ENCODE data around the gene SYTL3.

Gene SYTL3

DNA sequence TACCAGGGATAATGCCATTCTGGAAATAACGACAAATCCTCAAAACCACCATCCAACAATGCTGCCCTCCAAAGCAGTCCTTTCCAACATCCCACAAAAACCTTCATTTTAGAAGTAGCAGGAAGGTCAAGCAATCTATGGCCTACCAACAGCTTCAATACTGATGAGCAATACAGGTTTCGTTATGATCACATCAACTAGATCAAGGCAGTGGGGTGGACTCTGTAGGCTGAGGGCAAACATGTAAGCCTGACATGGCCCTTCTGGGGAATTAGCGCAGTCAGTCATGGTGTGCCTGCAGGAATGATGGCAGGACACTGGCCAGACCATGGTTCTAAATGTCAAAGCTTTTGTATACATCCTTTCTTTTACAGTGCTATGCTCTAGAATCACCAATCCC lies 127.7 kb downstream of the SYTL3 start:
- no peak for ATAC-seq
- Mint-ChIP-seq H3K9me3 (no peaks in the 10 kb centered on the region), H3K27ac (peak overlapping the region; percentile 3), H3K36me3 (peaks cover 75% of the 10 kb centered on the region), H3K4me3 (no peak overlapping the region), H3K4me1 (peaks cover 35% of the 10 kb centered on the region), H3K27me3 (no peaks in the 10 kb centered on the region)

DNA sequence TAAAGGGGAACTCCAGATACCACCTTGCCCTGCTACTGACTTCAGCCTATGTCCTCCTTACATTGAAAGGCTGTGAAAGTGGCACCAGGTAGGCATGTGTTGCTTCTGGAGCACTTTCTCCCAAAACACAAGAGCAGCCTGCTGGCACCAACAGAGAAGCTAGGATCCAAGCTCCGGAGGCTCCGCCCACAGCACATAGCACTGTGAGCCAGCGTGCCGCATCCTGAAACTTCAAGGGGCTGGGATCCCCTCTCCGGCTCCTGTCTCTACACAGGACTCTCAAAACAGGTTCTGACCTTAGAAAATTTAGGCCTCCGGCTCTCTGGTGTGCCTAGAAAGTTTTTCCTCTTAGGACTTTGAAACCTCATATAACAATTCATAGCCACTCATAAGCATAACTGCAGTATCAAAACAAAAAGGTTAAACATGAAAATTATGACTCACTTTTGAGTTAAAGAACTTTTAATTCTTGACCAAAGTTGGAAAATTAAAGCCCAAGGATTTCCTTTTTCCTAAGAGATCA lies 128.2 kb downstream of the SYTL3 start:
- no peak overlapping the region for H3K4me3 Mint-ChIP-seq
- H3K9me3 Mint-ChIP-seq: no peaks in the 10 kb centered on the region
- H3K27ac Mint-ChIP-seq: peak overlapping the region; percentile 3
- no peak for ATAC-seq
- H3K27me3 Mint-ChIP-seq: no peaks in the 10 kb centered on the region
- H3K36me3 Mint-ChIP-seq: peaks cover 75% of the 10 kb centered on the region
- peaks cover 35% of the 10 kb centered on the region for H3K4me1 Mint-ChIP-seq

DNA sequence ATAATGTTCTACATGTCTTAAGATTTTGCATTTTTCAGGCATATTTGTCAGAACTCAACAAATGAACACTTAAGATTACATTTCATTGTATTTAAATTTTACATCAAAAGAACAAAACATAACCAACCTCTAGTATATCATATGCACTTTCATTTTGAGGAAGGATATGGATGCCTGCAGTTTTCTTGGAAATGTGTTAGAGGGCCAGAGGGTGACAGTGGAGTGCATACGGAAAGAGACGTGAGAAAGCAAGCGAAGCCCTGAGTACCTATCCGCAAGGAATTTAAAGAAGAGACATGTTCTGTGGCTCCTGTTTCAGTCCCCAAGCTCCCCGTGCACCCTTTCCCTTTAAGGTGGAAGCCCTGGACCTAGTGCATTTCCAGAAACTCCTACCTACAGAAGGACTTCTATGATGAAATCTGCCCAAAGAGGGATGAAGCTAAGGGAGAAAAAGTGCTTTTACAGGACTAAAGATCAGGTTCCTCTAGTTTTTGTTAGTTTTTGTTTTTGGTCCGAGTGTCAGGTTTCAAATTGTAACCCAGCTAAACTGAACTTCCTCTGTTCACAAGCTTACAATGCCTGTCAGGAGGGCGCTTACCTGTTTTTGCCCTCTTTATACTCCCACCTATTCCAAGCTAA lies 130.5 kb downstream of the SYTL3 start:
- no peaks in the 10 kb centered on the region for H3K9me3 Mint-ChIP-seq
- H3K4me1 Mint-ChIP-seq: peaks cover 35% of the 10 kb centered on the region
- peaks cover 83% of the 10 kb centered on the region for H3K36me3 Mint-ChIP-seq
- no peaks in the 10 kb centered on the region for H3K27me3 Mint-ChIP-seq
- no peak overlapping the region for H3K27ac Mint-ChIP-seq
- H3K4me3 Mint-ChIP-seq: no peak overlapping the region
- ATAC-seq: no peak

DNA sequence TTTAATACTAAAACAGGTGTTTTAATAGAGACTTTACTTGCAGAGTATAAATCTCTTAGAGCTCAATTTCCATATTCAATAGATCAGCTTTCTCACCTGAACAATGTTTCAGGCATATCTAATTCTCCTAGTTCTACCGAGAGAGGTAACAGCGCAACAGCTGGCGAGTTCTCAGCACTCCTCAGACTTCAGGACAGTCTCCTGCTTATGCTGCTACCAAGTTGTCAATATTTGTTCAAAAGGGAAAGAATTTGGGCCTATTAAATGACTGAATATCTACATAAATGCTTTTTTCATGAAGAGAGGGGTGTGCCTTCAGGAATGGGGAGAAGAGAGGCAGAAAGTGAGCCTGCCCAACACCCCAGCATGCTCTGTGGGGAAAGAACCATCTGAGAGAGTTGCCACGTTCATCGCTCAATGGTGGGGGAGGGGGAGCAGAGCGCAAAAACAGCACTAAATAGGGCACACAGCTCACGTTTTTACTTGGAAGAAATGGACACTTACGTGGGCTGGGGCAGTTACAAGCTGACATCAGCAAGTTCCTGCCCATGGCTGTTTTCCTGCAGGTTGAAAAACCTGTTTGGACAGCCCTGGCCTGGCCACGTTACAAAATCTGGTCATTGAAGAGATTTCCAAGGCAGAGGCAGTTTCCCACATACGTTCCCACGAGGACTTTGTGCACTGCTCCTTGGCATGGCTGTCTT lies 131.3 kb downstream of the SYTL3 start:
- Mint-ChIP-seq H3K27ac (no peak overlapping the region), H3K4me1 (peaks cover 35% of the 10 kb centered on the region), H3K36me3 (peaks cover 87% of the 10 kb centered on the region), H3K27me3 (no peaks in the 10 kb centered on the region), H3K4me3 (no peak overlapping the region), H3K9me3 (no peaks in the 10 kb centered on the region)
- no peak for ATAC-seq

DNA sequence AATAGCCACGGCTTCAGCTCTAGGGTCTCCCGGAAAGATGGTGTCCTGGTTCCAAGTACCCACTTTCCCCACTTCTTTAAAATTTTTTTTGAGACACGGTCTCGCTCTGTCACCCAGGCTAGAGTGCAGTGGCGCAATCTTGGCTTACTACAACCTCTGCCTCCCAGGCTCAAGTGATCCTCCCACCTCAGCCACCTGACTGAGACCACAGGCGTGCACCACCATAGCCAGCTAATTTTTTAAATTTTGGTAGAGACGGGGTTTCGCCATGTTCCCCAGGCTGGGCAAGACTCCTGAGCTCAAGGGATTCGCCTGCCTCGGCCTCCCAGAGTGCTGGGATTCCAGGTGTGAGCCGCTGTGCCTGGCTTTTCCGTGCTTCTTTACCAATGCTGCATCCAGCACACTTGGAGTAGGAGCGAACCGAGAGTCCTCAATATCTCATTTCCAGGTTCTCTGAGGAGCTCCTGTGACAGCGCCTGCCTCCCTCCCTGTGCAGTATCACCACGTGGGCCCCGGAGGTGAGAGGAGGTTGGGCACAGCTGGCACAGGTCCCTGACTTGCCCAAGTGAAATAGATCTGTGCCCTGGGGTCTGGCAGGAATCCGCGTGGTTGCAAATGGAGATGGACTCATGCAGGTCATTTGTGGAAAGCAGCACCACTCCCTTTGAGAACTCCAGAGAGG lies 132.0 kb downstream of the SYTL3 start:
- H3K36me3 Mint-ChIP-seq: peaks cover 89% of the 10 kb centered on the region
- H3K4me3 Mint-ChIP-seq: no peak overlapping the region
- no peak overlapping the region for H3K27ac Mint-ChIP-seq
- no peaks in the 10 kb centered on the region for H3K9me3 Mint-ChIP-seq
- H3K4me1 Mint-ChIP-seq: peaks cover 33% of the 10 kb centered on the region
- H3K27me3 Mint-ChIP-seq: no peaks in the 10 kb centered on the region
- no peak for ATAC-seq

DNA sequence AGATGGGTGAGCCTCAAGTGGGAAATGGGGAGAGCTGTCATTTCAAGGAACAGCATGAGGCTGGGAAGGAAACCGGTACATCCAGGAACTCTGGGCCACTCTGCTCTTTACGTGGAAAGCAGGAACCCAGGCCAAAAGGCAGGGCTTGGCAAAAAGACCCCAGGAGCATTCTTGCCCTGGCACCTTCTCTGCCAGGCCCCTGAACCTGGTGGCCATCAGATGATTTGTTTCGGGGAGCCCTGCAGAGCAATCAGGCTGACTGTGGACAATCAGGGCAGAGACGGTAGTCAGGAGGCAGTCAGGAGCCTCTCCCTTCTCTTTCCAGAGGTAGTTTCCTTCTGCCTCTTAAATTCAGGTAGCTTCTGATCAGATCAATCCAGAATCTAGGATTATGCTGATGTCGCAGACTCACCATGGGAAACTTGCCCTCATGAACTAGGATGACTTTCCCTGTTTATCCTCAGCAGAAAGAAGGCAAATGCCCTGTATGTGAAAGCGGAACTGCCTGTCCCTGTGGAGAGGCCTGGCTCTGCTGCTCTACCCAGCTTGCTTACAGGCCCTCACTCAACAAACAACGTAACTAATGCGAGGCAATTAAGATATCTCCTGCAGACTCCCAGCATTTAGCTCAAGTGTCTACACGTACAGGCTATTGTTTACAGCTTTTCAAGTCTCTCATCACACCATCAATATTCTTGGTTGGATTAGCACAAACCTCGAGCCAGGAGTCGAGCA lies 132.7 kb downstream of the SYTL3 start:
- Mint-ChIP-seq H3K27me3 (no peaks in the 10 kb centered on the region), H3K36me3 (peaks cover 87% of the 10 kb centered on the region), H3K9me3 (no peaks in the 10 kb centered on the region), H3K4me3 (no peak overlapping the region), H3K4me1 (peaks cover 29% of the 10 kb centered on the region), H3K27ac (no peak overlapping the region)
- no peak for ATAC-seq

DNA sequence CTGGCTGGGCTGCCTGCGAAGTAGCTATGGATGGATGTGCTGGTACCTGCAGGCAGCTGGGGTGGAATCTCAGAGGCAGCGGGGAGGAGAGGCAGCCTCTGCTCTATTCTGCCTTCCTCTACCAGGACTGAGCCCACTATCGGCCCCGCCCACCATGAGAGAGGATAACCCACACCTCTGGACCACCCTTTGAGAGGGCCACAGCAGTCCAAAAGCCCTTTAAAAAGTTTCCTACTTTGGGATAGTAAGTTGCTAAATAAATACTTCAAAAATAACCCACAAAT lies 133.3 kb downstream of the SYTL3 start:
- H3K4me1 Mint-ChIP-seq: peaks cover 27% of the 10 kb centered on the region
- no peak for ATAC-seq
- H3K27me3 Mint-ChIP-seq: no peaks in the 10 kb centered on the region
- no peak overlapping the region for H3K4me3 Mint-ChIP-seq
- no peaks in the 10 kb centered on the region for H3K9me3 Mint-ChIP-seq
- no peak overlapping the region for H3K27ac Mint-ChIP-seq
- H3K36me3 Mint-ChIP-seq: peaks cover 85% of the 10 kb centered on the region

DNA sequence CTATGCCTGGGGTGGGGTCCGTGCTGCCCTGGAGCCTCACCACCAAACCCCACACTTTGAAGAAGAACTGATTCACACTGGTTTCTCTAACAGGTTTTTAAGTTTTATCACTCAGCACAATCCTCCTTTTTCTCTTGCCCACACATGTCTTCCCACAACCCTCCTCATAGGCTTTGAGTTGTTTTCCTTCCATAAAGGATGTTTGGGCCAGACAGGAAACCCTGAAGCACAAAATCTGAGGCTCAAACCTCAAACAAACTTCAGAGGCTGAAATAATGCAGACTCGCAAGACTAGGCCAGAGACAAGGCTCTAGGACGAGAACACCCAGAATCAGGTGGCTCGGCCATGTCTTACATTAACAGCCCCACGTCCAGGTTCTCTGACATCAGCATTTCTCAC lies 134.0 kb downstream of the SYTL3 start:
- Mint-ChIP-seq H3K9me3 (no peaks in the 10 kb centered on the region), H3K4me3 (no peak overlapping the region), H3K27me3 (no peaks in the 10 kb centered on the region), H3K36me3 (peaks cover 85% of the 10 kb centered on the region), H3K27ac (no peak overlapping the region), H3K4me1 (peaks cover 27% of the 10 kb centered on the region)
- no peak for ATAC-seq

DNA sequence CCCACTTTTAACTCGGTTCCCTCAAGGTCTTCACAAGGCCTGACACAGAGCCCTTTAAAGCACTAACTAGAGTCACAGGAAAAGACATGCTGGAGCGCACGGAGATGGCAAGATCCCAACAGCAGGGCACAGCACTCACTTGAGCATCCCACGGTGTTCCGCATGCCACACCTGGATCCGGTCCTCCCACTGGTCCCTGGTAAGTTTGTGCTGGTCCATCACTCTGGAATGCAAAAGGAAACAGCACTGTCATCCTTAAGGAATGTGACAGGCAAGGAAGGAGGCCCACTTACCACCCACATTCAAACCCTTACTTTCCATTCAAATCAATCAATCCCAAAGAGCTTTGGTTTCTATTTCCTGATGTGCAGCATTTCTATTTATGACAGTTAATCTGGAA lies 134.7 kb downstream of the SYTL3 start:
- peaks cover 29% of the 10 kb centered on the region for H3K4me1 Mint-ChIP-seq
- peaks cover 86% of the 10 kb centered on the region for H3K36me3 Mint-ChIP-seq
- H3K27ac Mint-ChIP-seq: no peak overlapping the region

DNA sequence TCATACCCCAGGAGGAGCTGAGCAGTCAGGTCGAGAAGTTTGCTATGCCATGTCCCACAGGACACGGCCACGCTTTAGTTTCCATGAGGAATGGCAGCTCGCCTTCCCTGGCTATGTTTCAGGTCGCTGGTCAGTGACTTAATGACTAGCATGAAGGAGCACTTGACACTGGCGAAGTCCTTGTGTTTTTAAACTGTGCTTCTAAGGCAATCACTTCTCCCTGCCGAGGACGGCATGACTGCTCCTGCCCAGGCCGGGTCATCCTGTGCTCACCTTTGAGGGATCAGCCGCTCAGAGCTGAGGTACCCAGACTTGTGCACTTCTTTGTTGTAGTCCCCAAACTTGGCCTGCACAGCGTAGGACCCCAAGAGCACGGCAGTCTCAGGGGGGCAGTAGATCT lies 135.2 kb downstream of the SYTL3 start:
- Mint-ChIP-seq H3K36me3 (peaks cover 90% of the 10 kb centered on the region), H3K4me1 (peaks cover 34% of the 10 kb centered on the region), H3K27ac (no peak overlapping the region), H3K4me3 (no peak overlapping the region), H3K27me3 (no peaks in the 10 kb centered on the region), H3K9me3 (no peaks in the 10 kb centered on the region)
- no peak for ATAC-seq

More for the DNA sequence above, 134.7 kb downstream of the SYTL3 start:
- H3K27me3 Mint-ChIP-seq: no peaks in the 10 kb centered on the region
- H3K9me3 Mint-ChIP-seq: no peaks in the 10 kb centered on the region
- no peak overlapping the region for H3K4me3 Mint-ChIP-seq
- no peak for ATAC-seq

DNA sequence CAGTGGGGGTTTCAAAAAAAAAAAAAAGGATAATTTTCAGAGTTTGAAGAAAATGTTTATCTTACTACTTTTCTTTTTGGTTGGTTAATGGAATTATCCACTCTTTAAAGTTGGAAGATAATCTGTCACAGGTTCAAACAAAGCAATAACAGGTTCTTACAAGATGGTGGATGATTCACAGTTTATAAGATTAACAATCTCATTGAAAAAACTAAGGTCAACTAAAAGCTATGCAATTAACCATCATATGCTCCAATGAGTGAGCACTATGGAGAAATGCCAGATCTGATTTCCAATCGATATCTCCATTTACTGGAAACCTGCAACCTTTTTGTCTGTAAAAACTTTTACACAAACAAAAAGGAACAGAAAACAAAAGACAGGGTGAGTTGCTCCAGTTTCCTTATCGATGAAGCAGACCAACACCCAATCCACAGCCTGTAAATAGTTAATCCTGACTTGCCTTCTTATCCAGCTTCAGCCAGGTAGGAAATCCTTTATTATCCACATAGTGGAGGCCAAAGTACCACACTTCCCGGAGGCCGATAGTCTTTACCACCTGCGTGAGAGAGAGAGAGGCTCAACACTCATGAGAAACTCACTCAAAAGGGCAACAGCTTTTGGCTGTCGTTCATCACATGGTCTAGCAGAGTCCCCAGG lies 136.9 kb downstream of the SYTL3 start:
- peaks cover 47% of the 10 kb centered on the region for H3K4me1 Mint-ChIP-seq
- no peaks in the 10 kb centered on the region for H3K9me3 Mint-ChIP-seq
- H3K4me3 Mint-ChIP-seq: no peak overlapping the region
- H3K36me3 Mint-ChIP-seq: peaks cover 74% of the 10 kb centered on the region
- ATAC-seq: no peak
- H3K27ac Mint-ChIP-seq: peak overlapping the region; percentile 60
- no peaks in the 10 kb centered on the region for H3K27me3 Mint-ChIP-seq

DNA sequence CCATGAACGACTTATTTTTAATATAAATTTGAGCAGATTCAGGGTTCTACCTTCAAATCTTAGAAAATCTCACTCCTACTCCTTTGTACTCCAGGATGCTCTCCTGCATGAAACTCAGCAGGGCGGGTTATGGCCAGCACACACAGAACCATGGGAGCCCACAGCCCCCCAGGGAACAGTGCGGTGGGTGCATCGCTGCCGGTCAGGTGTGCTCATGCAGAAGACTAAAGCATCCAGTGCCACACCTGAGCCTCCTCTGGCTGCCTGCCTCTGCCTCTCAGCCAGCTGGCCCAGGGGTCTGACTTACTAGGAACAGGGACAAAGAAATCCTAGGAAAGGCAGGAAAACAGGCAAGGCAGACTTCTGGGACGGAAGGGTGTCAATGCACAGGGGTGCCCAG lies 137.5 kb downstream of the SYTL3 start:
- Mint-ChIP-seq H3K27me3 (no peaks in the 10 kb centered on the region), H3K9me3 (no peaks in the 10 kb centered on the region), H3K27ac (peak overlapping the region; percentile 60), H3K4me1 (peaks cover 46% of the 10 kb centered on the region), H3K4me3 (no peak overlapping the region), H3K36me3 (peaks cover 68% of the 10 kb centered on the region)
- ATAC-seq: no peak

DNA sequence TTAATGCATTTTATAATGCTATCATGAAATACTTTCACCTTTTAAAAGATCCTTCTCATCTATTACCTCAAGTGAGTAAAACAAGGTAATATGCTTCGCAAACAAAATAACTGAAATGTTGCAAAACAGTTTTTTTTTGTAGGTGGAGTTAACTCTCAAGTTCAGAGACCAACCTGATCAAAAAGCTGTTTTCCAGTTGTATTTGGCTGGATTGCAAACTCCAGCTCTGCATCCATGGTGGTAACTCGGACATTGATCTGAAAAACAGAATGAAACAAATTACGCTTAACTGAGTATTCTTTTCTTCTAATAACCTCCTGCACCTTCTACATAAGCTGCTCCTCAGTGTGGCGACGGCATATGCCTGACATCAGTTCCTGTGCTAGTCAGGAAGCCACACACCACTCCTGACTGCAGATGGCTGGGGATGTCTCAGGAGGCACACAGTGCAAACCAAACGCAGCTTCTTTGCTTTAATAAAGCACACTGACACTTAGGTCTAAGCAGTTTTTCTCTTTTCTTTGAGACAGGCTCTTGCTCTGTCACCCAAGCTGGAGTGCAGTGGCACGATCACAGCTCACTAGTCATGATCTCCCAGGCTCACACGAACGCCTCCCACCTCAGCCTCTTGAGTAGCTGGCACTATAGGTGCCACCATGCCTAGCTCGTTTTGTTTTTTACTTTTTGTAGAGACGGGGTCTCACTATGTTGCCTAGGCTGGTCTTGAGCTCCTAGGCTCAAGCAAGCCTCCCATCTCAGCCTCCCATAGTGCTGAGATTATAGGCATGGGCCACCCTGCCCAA lies 139.5 kb downstream of the SYTL3 start:
- ATAC-seq: peak; percentile 81
- H3K27me3 Mint-ChIP-seq: no peaks in the 10 kb centered on the region

DNA sequence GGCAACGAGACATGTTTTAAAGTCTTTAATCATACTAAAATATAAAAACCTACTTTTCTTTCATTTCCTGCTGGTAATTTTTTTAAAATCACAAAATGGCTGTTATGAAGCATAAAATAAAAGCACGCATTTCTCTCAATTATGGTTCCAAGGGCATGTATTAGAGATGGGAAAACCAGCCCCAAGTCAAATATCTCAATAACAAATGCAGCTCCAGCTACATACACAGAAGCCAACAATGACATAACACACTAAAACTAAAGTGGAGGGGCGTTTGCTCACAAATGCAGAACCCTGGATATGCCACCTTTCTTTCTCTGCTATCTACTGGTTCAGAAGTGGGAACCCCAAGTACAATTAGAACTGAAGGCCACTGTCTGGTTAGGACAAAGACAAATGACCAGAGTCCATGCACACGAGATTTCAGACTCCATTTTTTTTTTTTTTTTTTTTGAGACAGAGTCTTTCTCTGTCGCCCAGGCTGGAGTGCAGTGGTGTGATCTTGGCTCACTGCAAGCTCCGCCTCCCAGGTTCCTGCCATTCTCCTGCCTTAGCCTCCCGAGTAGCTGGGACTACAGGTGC lies 141.5 kb downstream of the SYTL3 start:
- H3K27ac Mint-ChIP-seq: peak overlapping the region; percentile 83
- no peaks in the 10 kb centered on the region for H3K27me3 Mint-ChIP-seq
- no peaks in the 10 kb centered on the region for H3K9me3 Mint-ChIP-seq
- H3K4me3 Mint-ChIP-seq: no peak overlapping the region
- peaks cover 80% of the 10 kb centered on the region for H3K4me1 Mint-ChIP-seq
- peaks cover 42% of the 10 kb centered on the region for H3K36me3 Mint-ChIP-seq
- no peak for ATAC-seq

More for the DNA sequence above, 139.5 kb downstream of the SYTL3 start:
- peaks cover 49% of the 10 kb centered on the region for H3K36me3 Mint-ChIP-seq
- peaks cover 62% of the 10 kb centered on the region for H3K4me1 Mint-ChIP-seq
- no peaks in the 10 kb centered on the region for H3K9me3 Mint-ChIP-seq
- H3K27ac Mint-ChIP-seq: peak overlapping the region; percentile 83
- peak overlapping the region; percentile 59 for H3K4me3 Mint-ChIP-seq

Measured in stimulated activated memory B cell treated with anti-CD40 and anti-IgM and Interleukin-4, amounts not matched to agents 10 μg/mL and 1 μg/mL and 100 μg/mL, for 72 hours (primary cell).